ENCODE results near the gene BLM. TPM values are rescaled to one million over a fixed set of nuclear protein-coding genes. Genes with fewer than 3 reads are reported as not detected.

The BLM gene
- total and polyA plus RNA-seq, 2 of the 8 experiments (the other 6 are each of a cell fraction or from before 2014, with no cell fraction given): 15.2 to 46.7 TPM

DNA sequence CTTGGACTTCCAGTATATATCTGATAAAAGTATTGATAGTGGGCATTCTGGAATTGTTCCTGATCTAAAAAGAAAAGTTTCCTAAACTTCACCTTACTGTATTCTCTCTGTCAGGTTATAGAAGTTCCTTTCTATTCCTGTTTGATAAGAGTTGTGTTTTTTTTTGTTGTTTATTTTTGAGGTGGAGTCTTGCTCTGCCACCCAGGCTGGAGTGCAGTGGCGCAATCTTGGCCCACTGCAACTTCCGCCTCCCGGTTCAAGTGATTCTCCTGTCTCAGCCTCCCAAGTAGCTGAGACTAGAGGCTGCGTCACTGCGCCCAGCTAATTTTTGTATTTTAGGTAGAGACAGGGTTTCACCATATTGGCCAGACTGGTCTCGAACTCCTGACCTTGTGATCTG lies 13.1 kb downstream of the BLM start:
- Histone ChIP-seq H3K18ac (ENCODE audit: extremely low read depth, low read length) (no peak overlapping the region), H4K5ac (ENCODE audit: insufficient read length, low read depth, low read length) (no peak overlapping the region), H2BK120ac (replicated peaks; ENCODE audit: low read depth, low read length) (no peak overlapping the region), H2AK5ac (ENCODE audit: low read depth, low read length) (no peak overlapping the region), H4K20me1 (replicated peaks in 1 of 2; ENCODE audit: control insufficient read depth in 1 of 2, insufficient read depth in 2 of 2, low read length in 2 of 2) (peaks cover 0 to 4% of the 10 kb centered on the region in 2 experiments), H3K9me3 (ENCODE audit: insufficient read depth in 2 of 2, low read depth in 1 of 2, low read length in 1 of 2) (no peaks in the 10 kb centered on the region), H3K4me2 (ENCODE audit: insufficient read depth in 1 of 2, low read depth in 2 of 2, low read length in 2 of 2) (no peak overlapping the region), H3K79me1 (ENCODE audit: low read depth, low read length) (no peaks in the 10 kb centered on the region), H3K14ac (ENCODE audit: insufficient read length) (no peak overlapping the region), H3K36me3 (ENCODE audit: control insufficient read depth in 2 of 4, insufficient read depth in 4 of 4, low read length in 3 of 4) (peaks cover 0 to 14% (median 2%) of the 10 kb centered on the region in 4 experiments; a peak in 3 of 8 replicates), H3K79me2 (ENCODE audit: control insufficient read depth in 1 of 2, insufficient read depth in 2 of 2, low read length in 2 of 2) (peaks cover 0 to 74% of the 10 kb centered on the region in 2 experiments; a peak in 2 of 4 replicates), H3K27me3 (replicated peaks in 1 of 4; ENCODE audit: control insufficient read depth in 3 of 4, extremely low read depth in 1 of 4, insufficient read depth in 3 of 4, low read length in 3 of 4) (no peaks in the 10 kb centered on the region), H4K91ac (replicated peaks; ENCODE audit: insufficient read length, low read length) (no peak overlapping the region), H2BK5ac (ENCODE audit: low read depth, low read length) (no peak overlapping the region), H4K8ac (ENCODE audit: extremely low read depth, insufficient read depth, low read length) (no peak overlapping the region), H3K9ac (replicated peaks in 1 of 4; ENCODE audit: extremely low read depth in 1 of 4, low read depth in 3 of 4, low read length in 3 of 4) (no peak overlapping the region), H2AFZ (ENCODE audit: low read length) (no peak overlapping the region), H3K23me2 (ENCODE audit: low read depth, low read length) (no peaks in the 10 kb centered on the region), H3K23ac (ENCODE audit: insufficient read length) (no peak overlapping the region), H3K27ac (ENCODE audit: low read depth, low read length) (no peak overlapping the region), H3K4ac (replicated peaks; ENCODE audit: insufficient read length, low read depth, low read length) (no peak overlapping the region), H2BK15ac (ENCODE audit: low read length) (no peak overlapping the region), H3K4me1 (replicated peaks in 1 of 4; ENCODE audit: control insufficient read depth in 3 of 4, insufficient read depth in 4 of 4, low read length in 3 of 4) (no peaks in the 10 kb centered on the region), H2BK12ac (ENCODE audit: low read depth, low read length) (no peak overlapping the region), H3K4me3 (ENCODE audit: extremely low read depth in 1 of 4, insufficient read depth in 2 of 4, low read depth in 3 of 4, low read length in 4 of 4) (no peak overlapping the region), H3K56ac (replicated peaks; ENCODE audit: insufficient read length, low read depth, low read length) (no peak overlapping the region), H2BK20ac (ENCODE audit: low read length) (no peak overlapping the region)
- 94% methylated on average over 6 of the region's 6 CpGs; no CpG with 5 or more reads in 1 of the 2 experiments for WGBS, 2 experiments (ENCODE audit: extremely low coverage in 1 of 2, insufficient coverage in 1 of 2, insufficient read length in 1 of 2, insufficient replicate concordance in 2 of 2, low coverage in 1 of 2, low lambda C conversion rate in 2 of 2, missing lambda C conversion rate in 1 of 2)
- FAIRE-seq: no peak
- CTCF ChIA-PET (ENCODE audit: partially characterized antibody): interaction anchor here (0.8 kb wide), 1 partner anchor 82 kb away, joined by 4 read pairs; no protein-coding TSS in a partner anchor
- POLR2A ChIA-PET (ENCODE audit: partially characterized antibody): interaction anchor here (1.2 to 1.3 kb wide), 2 partner anchors 9 to 10 kb away, joined by 3 read pairs; no protein-coding TSS in a partner anchor
- no peak for DNase-seq (ENCODE audit: low read depth in 1 of 2, low spot score in 2 of 2)
- TF ChIP-seq NRF1 (IDR thresholded peaks at IDR 0.05; ENCODE audit: low read depth, low read length) (no peak), TEAD4 (IDR thresholded peaks at IDR 0.05; ENCODE audit: low read depth, low read length) (no peak), CBX5 (IDR thresholded peaks at IDR 0.05; ENCODE audit: low read depth, low read length) (no peak), SP1 (IDR thresholded peaks at IDR 0.05; ENCODE audit: low read depth, low read length) (no peak), KDM4A (IDR thresholded peaks at IDR 0.05; ENCODE audit: low read depth, low read length, severe bottlenecking) (no peak)

Measured in H1 (cell line).